ENCODE results near the gene CPT1B.
"Not testable (repeated sequence)": the region's sequence is repeated elsewhere in the genome, so short reads cannot be mapped to it uniquely, and the experiment has no call there.

Gene CPT1B

GRCh38 chr22:50608058-50608840, 30.0 kb upstream of the CPT1B start:
- not testable (repeated sequence) for H3K9me3 ChIP-seq (ENCODE audit: control insufficient read depth, low read length); H3K4me1 ChIP-seq (ENCODE audit: control insufficient read depth, insufficient read depth, low read length, poor library complexity, severe bottlenecking); H3K27ac ChIP-seq (ENCODE audit: low read depth, low read length, severe bottlenecking); H3K36me3 ChIP-seq (ENCODE audit: control insufficient read depth, insufficient read depth, low read length); H3K4me3 ChIP-seq (ENCODE audit: extremely low read depth, insufficient read depth, low read length, poor library complexity, severe bottlenecking)
- WGBS, 2 experiments (ENCODE audit: insufficient coverage in 2 of 2), result 86 to 92% methylated on average over 29 to 38 of the region's 39 CpGs

DNA sequence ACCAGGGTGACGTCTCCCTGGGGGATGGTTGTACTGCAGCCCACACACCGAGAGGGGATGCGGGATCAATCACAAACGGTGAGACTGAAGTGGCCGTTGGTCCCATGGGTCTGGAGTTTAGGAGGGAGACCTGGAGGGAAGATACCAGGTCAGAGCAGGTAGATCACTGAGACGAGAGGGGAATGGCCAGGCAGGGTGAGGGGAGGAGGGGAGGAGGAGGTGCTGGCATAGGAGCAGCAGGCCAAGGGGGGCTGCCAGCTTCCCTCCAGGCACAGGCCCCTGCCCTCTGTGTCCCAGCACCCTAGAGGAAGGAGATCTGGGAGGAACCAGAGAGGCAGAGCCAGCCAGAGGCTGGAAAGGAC, 29.4 kb upstream of the CPT1B start:
- 75 to 92% methylated on average over 6 of the region's 6 CpGs for WGBS, 2 experiments (ENCODE audit: insufficient coverage in 2 of 2)
- H3K27ac ChIP-seq (ENCODE audit: low read depth, low read length, severe bottlenecking), result no peak overlapping the region

GRCh38 chr22:50606946-50607658, 28.9 kb upstream of the CPT1B start:
- H3K4me1 ChIP-seq (ENCODE audit: control insufficient read depth, insufficient read depth, low read length, poor library complexity, severe bottlenecking), result no peaks in the 10 kb centered on the region
- no peak overlapping the region for H3K4me3 ChIP-seq (ENCODE audit: extremely low read depth, insufficient read depth, low read length, poor library complexity, severe bottlenecking)
- H3K36me3 ChIP-seq (ENCODE audit: control insufficient read depth, insufficient read depth, low read length), result no peaks in the 10 kb centered on the region
- H3K27ac ChIP-seq (ENCODE audit: low read depth, low read length, severe bottlenecking), result no peak overlapping the region
- H3K9me3 ChIP-seq (ENCODE audit: control insufficient read depth, low read length), result no peaks in the 10 kb centered on the region
- WGBS, 2 experiments (ENCODE audit: insufficient coverage in 2 of 2), result 94% methylated on average over 11 to 16 of the region's 18 CpGs

More for the DNA sequence above, 29.4 kb upstream of the CPT1B start:
- Histone ChIP-seq H3K9me3 (ENCODE audit: control insufficient read depth, low read length) (no peaks in the 10 kb centered on the region), H3K4me1 (ENCODE audit: control insufficient read depth, insufficient read depth, low read length, poor library complexity, severe bottlenecking) (no peaks in the 10 kb centered on the region), H3K36me3 (ENCODE audit: control insufficient read depth, insufficient read depth, low read length) (no peaks in the 10 kb centered on the region), H3K4me3 (ENCODE audit: extremely low read depth, insufficient read depth, low read length, poor library complexity, severe bottlenecking) (no peak overlapping the region)

- Histone ChIP-seq H3K36me3 (ENCODE audit: control insufficient read depth, insufficient read depth, low read length) (no peaks in the 10 kb centered on the region), H3K4me1 (ENCODE audit: control insufficient read depth, insufficient read depth, low read length, poor library complexity, severe bottlenecking) (no peaks in the 10 kb centered on the region), H3K27ac (ENCODE audit: low read depth, low read length, severe bottlenecking) (no peak overlapping the region), H3K9me3 (ENCODE audit: control insufficient read depth, low read length) (no peaks in the 10 kb centered on the region), H3K4me3 (ENCODE audit: extremely low read depth, insufficient read depth, low read length, poor library complexity, severe bottlenecking) (no peak overlapping the region)
- 79 to 89% methylated on average over 15 to 16 of the region's 19 CpGs for WGBS, 2 experiments (ENCODE audit: insufficient coverage in 2 of 2)
Observed at GRCh38 chr22:50606165-50606945, 28.1 kb upstream of the CPT1B start.

GRCh38 chr22:50605613-50606074, 27.4 kb upstream of the CPT1B start:
- no peaks in the 10 kb centered on the region for H3K36me3 ChIP-seq (ENCODE audit: control insufficient read depth, insufficient read depth, low read length)
- 88 to 89% methylated on average over 18 to 20 of the region's 20 CpGs for WGBS, 2 experiments (ENCODE audit: insufficient coverage in 2 of 2)

DNA sequence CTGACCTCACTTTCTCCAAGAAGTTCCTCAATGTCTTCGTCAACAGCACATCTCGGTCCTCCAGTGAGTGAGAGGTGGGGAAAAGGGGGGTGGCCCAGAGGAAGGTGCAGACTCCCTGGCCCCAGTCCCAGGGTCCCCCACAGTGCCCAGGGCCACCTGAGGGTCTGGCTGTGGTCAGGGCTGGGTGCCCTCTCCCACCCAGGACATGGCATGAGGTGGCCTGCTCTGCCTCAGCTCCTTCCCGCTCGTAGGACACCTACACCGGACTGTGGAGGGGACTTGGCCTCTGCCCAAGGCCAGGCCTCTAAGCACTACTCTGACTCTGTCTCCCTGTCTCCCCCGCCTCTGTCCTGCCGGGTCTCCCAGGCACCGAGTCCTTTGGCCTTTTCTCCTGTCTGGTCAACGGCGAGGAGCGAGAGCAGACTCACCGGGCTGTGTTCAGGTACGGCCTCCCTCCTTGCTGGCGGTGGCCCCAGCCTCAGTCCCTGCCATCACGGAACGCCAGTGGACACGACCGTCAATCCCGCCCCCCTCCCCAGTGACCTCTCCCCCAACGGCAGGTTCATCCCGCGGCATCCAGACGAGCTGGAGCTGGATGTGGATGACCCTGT, 26.9 kb upstream of the CPT1B start:
- WGBS, 2 experiments (ENCODE audit: insufficient coverage in 2 of 2), result 81 to 92% methylated on average over 7 to 16 of the region's 23 CpGs
- H3K4me1 ChIP-seq (ENCODE audit: control insufficient read depth, insufficient read depth, low read length, poor library complexity, severe bottlenecking), result no peaks in the 10 kb centered on the region
- H3K9me3 ChIP-seq (ENCODE audit: control insufficient read depth, low read length), result no peaks in the 10 kb centered on the region
- no peaks in the 10 kb centered on the region for H3K36me3 ChIP-seq (ENCODE audit: control insufficient read depth, insufficient read depth, low read length)
- H3K4me3 ChIP-seq (ENCODE audit: extremely low read depth, insufficient read depth, low read length, poor library complexity, severe bottlenecking), result no peak overlapping the region
- H3K27ac ChIP-seq (ENCODE audit: low read depth, low read length, severe bottlenecking), result no peak overlapping the region

More at GRCh38 chr22:50605613-50606074, 27.4 kb upstream of the CPT1B start:
- no peak overlapping the region for H3K4me3 ChIP-seq (ENCODE audit: extremely low read depth, insufficient read depth, low read length, poor library complexity, severe bottlenecking)
- no peak overlapping the region for H3K27ac ChIP-seq (ENCODE audit: low read depth, low read length, severe bottlenecking)
- no peaks in the 10 kb centered on the region for H3K4me1 ChIP-seq (ENCODE audit: control insufficient read depth, insufficient read depth, low read length, poor library complexity, severe bottlenecking)
- H3K9me3 ChIP-seq (ENCODE audit: control insufficient read depth, low read length), result no peaks in the 10 kb centered on the region

DNA sequence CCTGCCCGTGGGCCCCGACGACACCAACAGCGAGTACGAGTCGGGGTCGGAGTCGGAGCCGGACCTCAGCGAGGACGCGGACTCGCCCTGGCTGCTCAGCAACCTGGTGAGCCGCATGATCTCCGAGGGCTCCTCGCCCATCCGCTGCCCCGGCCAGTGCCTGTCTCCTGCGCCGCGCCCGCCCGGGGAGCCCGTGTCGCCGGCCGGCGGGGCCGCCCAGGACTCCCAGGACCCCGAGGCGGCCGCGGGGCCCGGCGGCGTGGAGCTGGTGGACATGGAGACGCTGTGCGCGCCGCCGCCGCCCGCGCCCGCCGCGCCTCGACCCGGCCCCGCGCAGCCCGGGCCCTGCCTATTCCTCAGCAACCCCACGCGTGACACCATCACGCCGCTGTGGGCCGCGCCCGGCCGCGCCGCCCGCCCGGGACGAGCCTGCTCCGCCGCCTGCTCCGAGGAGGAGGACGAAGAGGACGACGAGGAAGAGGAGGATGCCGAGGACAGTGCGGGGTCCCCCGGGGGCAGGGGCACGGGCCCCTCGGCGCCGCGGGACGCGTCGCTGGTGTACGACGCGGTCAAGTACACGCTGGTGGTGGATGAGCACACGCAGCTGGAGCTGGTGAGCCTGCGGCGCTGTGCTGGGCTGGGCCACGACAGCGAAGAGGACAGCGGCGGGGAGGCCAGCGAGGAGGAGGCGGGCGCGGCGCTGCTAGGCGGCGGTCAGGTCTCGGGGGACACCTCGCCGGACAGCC, 26.2 kb upstream of the CPT1B start:
- WGBS, 2 experiments (ENCODE audit: insufficient coverage in 2 of 2), result 85 to 88% methylated on average over 75 to 100 of the region's 103 CpGs
- Histone ChIP-seq H3K36me3 (ENCODE audit: control insufficient read depth, insufficient read depth, low read length) (no peaks in the 10 kb centered on the region), H3K27ac (ENCODE audit: low read depth, low read length, severe bottlenecking) (no peak overlapping the region)

DNA sequence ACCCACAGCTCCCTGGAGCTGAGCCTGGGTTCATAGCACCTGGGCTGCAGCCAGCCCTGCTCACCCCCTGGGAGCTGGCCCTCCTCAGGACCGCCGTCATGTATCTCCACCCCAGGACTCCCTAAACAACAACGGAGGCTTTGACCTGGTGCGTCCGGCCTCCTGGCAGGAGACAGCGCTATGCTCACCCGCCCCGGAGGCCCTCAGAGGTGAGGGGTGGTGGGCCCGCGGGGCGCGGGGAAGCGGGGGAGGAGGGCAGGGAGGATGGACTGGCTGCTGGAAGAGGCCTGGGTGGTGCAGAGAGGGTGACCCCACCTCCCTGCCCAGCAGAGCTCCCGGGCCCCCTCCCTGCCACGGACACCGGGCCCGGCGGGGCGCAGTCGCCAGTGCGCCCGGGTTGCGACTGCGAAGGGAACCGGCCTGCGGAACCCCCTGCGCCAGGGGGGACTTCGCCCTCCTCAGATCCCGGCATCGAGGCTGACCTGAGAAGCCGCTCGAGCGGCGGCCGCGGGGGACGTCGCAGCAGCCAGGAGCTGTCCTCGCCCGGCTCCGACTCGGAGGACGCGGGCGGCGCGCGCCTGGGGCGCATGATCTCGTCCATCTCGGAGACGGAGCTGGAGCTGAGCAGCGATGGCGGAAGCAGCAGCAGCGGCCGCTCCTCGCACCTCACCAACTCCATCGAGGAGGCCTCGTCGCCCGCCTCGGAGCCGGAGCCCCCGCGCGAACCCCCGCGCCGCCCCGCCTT, 25.5 kb upstream of the CPT1B start:
- H3K4me1 ChIP-seq (ENCODE audit: control insufficient read depth, insufficient read depth, low read length, poor library complexity, severe bottlenecking), result no peaks in the 10 kb centered on the region
- H3K4me3 ChIP-seq (ENCODE audit: extremely low read depth, insufficient read depth, low read length, poor library complexity, severe bottlenecking), result no peak overlapping the region
- no peak overlapping the region for H3K27ac ChIP-seq (ENCODE audit: low read depth, low read length, severe bottlenecking)
- H3K36me3 ChIP-seq (ENCODE audit: control insufficient read depth, insufficient read depth, low read length), result no peaks in the 10 kb centered on the region
- no peaks in the 10 kb centered on the region for H3K9me3 ChIP-seq (ENCODE audit: control insufficient read depth, low read length)
- 66 to 71% methylated on average over 48 to 62 of the region's 70 CpGs for WGBS, 2 experiments (ENCODE audit: insufficient coverage in 2 of 2)

More for the DNA sequence above, 26.2 kb upstream of the CPT1B start:
- Histone ChIP-seq H3K9me3 (ENCODE audit: control insufficient read depth, low read length) (no peaks in the 10 kb centered on the region), H3K4me1 (ENCODE audit: control insufficient read depth, insufficient read depth, low read length, poor library complexity, severe bottlenecking) (no peaks in the 10 kb centered on the region), H3K4me3 (ENCODE audit: extremely low read depth, insufficient read depth, low read length, poor library complexity, severe bottlenecking) (no peak overlapping the region)

- no peaks in the 10 kb centered on the region for H3K4me1 ChIP-seq (ENCODE audit: control insufficient read depth, insufficient read depth, low read length, poor library complexity, severe bottlenecking)
- WGBS, 2 experiments (ENCODE audit: insufficient coverage in 2 of 2), result 38 to 54% methylated on average over 2 of the region's 2 CpGs
- no peak overlapping the region for H3K4me3 ChIP-seq (ENCODE audit: extremely low read depth, insufficient read depth, low read length, poor library complexity, severe bottlenecking)
- H3K36me3 ChIP-seq (ENCODE audit: control insufficient read depth, insufficient read depth, low read length), result no peaks in the 10 kb centered on the region
- H3K27ac ChIP-seq (ENCODE audit: low read depth, low read length, severe bottlenecking), result no peak overlapping the region
- no peaks in the 10 kb centered on the region for H3K9me3 ChIP-seq (ENCODE audit: control insufficient read depth, low read length)
Observed at GRCh38 chr22:50602338-50602700, 24.1 kb upstream of the CPT1B start.
